K562 (cell line): Measurements from ENCODE around the gene RAB2B. TPM values are rescaled to one million over a fixed set of nuclear protein-coding genes. Genes with fewer than 3 reads are reported as not detected.

Experiments used
- ATAC-seq: fragments of 200-7000 bp; cut with Tn5 transposase; 3 replicates; pipeline ENCODE4 v1.9.1; 2020; ENCODE audit warnings: moderate library complexity
- BruUV-seq: library from RNA; stranded (reverse); fragments of 400-500 nt; replicated peaks from 2 replicates; lab custom pipeline; 2021; lab: Mats Ljungman, UMichigan
- CTCF ChIA-PET: fragments of 300-600 bp; formaldehyde crosslinking; extraction: SDS; loops from one replicate; lab custom pipeline; 2021; ENCODE audit warnings: low intra/inter-chr PET ratio; lab: Yijun Ruan, JAX
- POLR2A ChIA-PET: fragments of 300-600, 350-650 bp; sonication (Branson Sonifier 250); formaldehyde crosslinking; extraction: SDS; loops from one replicate; lab custom pipeline; 2021; ENCODE audit warnings: antibody characterized with exemption, inconsistent platforms; lab: Yijun Ruan, JAX
- DNase-seq, 4 experiments: peaks; one replicate each; pipeline versions ENCODE4 v3.0.0 to v3.0.0-alpha.2; 2011 to 2018; ENCODE audit warnings: low spot score in 3 of 4, mixed read lengths in 3 of 4; ENCODE audit errors: extremely low read depth in 1 of 4
- FAIRE-seq: peaks from 2 replicates; lab custom pipeline; 2011; peaks lifted over from hg19 to GRCh38; lab: Jason Lieb, UNC
- H2AFZ ChIP-seq: 2 replicates; pipeline ENCODE4 v1.6.0; 2011; ENCODE audit warnings: low read depth, low read length, control low read depth, inconsistent platforms
- H3K27ac ChIP-seq: fragments of 200-600 bp; 3 replicates; pipeline ENCODE4 v1.8.0; 2011; ENCODE audit warnings: low read depth, mild to moderate bottlenecking, control low read depth, inconsistent platforms, low read length, moderate library complexity, mixed read lengths; ENCODE audit errors: extremely low read depth
- H3K27me3 ChIP-seq, 2 experiments: fragments of 300-600 bp in 1 of 2; 2 replicates in 1 of 2; 3 replicates in 1 of 2; pipeline versions ENCODE4 v1.6.0 to v1.8.0; 2011; ENCODE audit warnings: inconsistent platforms in 2 of 2, low read length in 2 of 2, mild to moderate bottlenecking in 1 of 2, mixed read lengths in 1 of 2, moderate library complexity in 1 of 2; ENCODE audit not compliant: control insufficient read depth in 2 of 2, insufficient read depth in 2 of 2
- H3K36me3 ChIP-seq: fragments of 300-600 bp; 3 replicates; pipeline ENCODE4 v1.8.0; 2011; ENCODE audit warnings: mild to moderate bottlenecking, low read length, inconsistent platforms; ENCODE audit not compliant: control insufficient read depth, insufficient read depth
- H3K4me1 ChIP-seq, 2 experiments: fragments of 200-600 bp in 1 of 2; replicated peaks in 1 of 2; 2 replicates in 1 of 2; 3 replicates in 1 of 2; pipeline versions ENCODE4 v1.5.1 to v1.8.0; 2011; ENCODE audit warnings: inconsistent platforms in 2 of 2, low read length in 2 of 2, mild to moderate bottlenecking in 1 of 2, mixed read lengths in 1 of 2, moderate library complexity in 1 of 2; ENCODE audit not compliant: control insufficient read depth in 2 of 2, insufficient read depth in 2 of 2
- H3K4me2 ChIP-seq: 2 replicates; pipeline ENCODE4 v1.6.1; 2011; ENCODE audit warnings: low read length, control low read depth, inconsistent platforms, mixed read lengths; ENCODE audit not compliant: insufficient read depth
- H3K4me3 ChIP-seq: fragments of 200-600 bp; sonication (generic), shearing (Covaris generic); 2 replicates; pipeline ENCODE4 v1.5.1; 2016; ENCODE audit warnings: control low read depth, inconsistent platforms
- H3K79me2 ChIP-seq: fragments of 200-600 bp; 3 replicates; pipeline ENCODE4 v1.8.0; 2011; ENCODE audit warnings: low read length, inconsistent platforms; ENCODE audit not compliant: control insufficient read depth, insufficient read depth
- H3K9ac ChIP-seq, 2 experiments: 2 replicates each; pipeline versions ENCODE4 v1.6.0 to v1.6.1; 2011; ENCODE audit warnings: low read depth in 2 of 2, low read length in 2 of 2, control low read depth in 1 of 2, inconsistent platforms in 1 of 2, mild to moderate bottlenecking in 1 of 2, mixed read lengths in 1 of 2; ENCODE audit not compliant: insufficient read depth in 1 of 2
- H3K9me1 ChIP-seq: one replicate; pipeline ENCODE4 v1.6.0; 2011; ENCODE audit warnings: inconsistent platforms, mild to moderate bottlenecking, low read length, moderate library complexity; ENCODE audit not compliant: control insufficient read depth, insufficient read depth
- H3K9me3 ChIP-seq: replicated peaks from 2 replicates; pipeline ENCODE4 v1.5.1; 2011; ENCODE audit warnings: low read depth, low read length, inconsistent platforms; ENCODE audit not compliant: control insufficient read depth, insufficient read depth
- H4K20me1 ChIP-seq: replicated peaks from 2 replicates; pipeline ENCODE4 v1.6.1; 2011; ENCODE audit warnings: low read length, inconsistent platforms, mixed read lengths; ENCODE audit not compliant: control insufficient read depth, insufficient read depth
- FOXJ2 ChIP-seq: fragments of 200-800 bp; sonication (Bioruptor generic); IDR thresholded peaks from 2 replicates; pipeline ENCODE4 v1.6.1; 2016; ENCODE audit warnings: missing genetic modification characterization, missing compliant biosample characterization
- MTF1 ChIP-seq: fragments of 250-450 bp; sonication (Bioruptor Pico); IDR thresholded peaks from 2 replicates; pipeline ENCODE4 v1.9.0; 2021; ENCODE audit warnings: moderate library complexity, mild to moderate bottlenecking, inconsistent platforms, borderline replicate concordance
- SIRT6 ChIP-seq: IDR thresholded peaks from one replicate; pipeline ENCODE4 v1.6.1; 2012; ENCODE audit warnings: low read depth, mild to moderate bottlenecking, control low read depth, inconsistent platforms, low read length, moderate library complexity
- TFAP4 ChIP-seq: sonication (generic); formaldehyde crosslinking; IDR thresholded peaks from 2 replicates; pipeline ENCODE4 v1.8.0; 2022; ENCODE audit warnings: missing genetic modification reagents, mild to moderate bottlenecking, moderate library complexity, borderline replicate concordance
- ZNF445 ChIP-seq: fragments of 250-450 bp; sonication (Bioruptor Pico); IDR thresholded peaks from 2 replicates; pipeline ENCODE4 v1.4.0; 2020; ENCODE audit warnings: low read depth, mild to moderate bottlenecking, moderate library complexity
- ZNF780A ChIP-seq: fragments of 250-450 bp; sonication (Bioruptor Pico); IDR thresholded peaks from 2 replicates; pipeline ENCODE4 v1.5.0; 2021; ENCODE audit warnings: mild to moderate bottlenecking
- WGBS: fragments of 100-300 bp; shearing (Covaris generic); methylation state at CpG from one replicate; pipeline ENCODE4 v1.1.6; 2016; ENCODE audit warnings: low coverage, mixed read lengths; ENCODE audit not compliant: insufficient coverage; ENCODE audit errors: missing lambda C conversion rate; 5-methylcytosine and 5-hydroxymethylcytosine counted together
- in situ Hi-C: fragments of 300-500 bp; cut with MboI; formaldehyde crosslinking; loops from 4 replicates; pipeline ENCODE4 v1.15.0; 2018; ENCODE audit warnings: inconsistent platforms, mixed read lengths
- intact Hi-C: fragments of 100-400 bp; cut with micrococcal nuclease; formaldehyde crosslinking; loops from 2 replicates; pipeline ENCODE4 v1.14.2; 2022
- polyA plus RNA-seq, 8 experiments: library from polyadenylated mRNA; depleted of rRNA in 4 of 8; stranded (reverse) in 5 of 8; unstranded in 3 of 8; fragments of >200 nt; fragmentation: Nextera tagmentation in 2 of 8; fragmentation: Illumina TruSeq in 1 of 8; extraction: Ambion mirVana in 2 of 8; extraction: Trizol in 1 of 8; gene quantifications; 2 replicates each; pipeline versions ENCODE4 v1.2.1 to v1.2.3, GENCODE V29; 2011 to 2014; ENCODE audit warnings: inconsistent platforms in 1 of 8, missing spikeins in 1 of 8
- total RNA-seq, 7 experiments: library from RNA; depleted of rRNA in 6 of 7; stranded (reverse); fragments of >200 nt in 6 of 7; fragmentation: Illumina TruSeq in 2 of 7; extraction: Trizol in 2 of 7; gene quantifications; 2 replicates each; pipeline versions ENCODE4 v1.2.1 to v1.2.3, GENCODE V29; 2011 to 2021; ENCODE audit warnings: low replicate concordance in 1 of 7

The RAB2B gene
- total and polyA plus RNA-seq, 9 of the 15 experiments (the other 6 are each of a cell fraction or from before 2014, with no cell fraction given): 4.6 to 19.8 (median 9.8) TPM

- POLR2A ChIA-PET: interaction anchor here (2.9 kb wide), 1 partner anchor 11 kb away, joined by 13 read pairs; the partner anchor contains the start of gene CHD8
- BruUV-seq: no TSS peak
Measured at GRCh38 chr14:21467616-21468015, 9.1 kb downstream of the RAB2B start.

More at GRCh38 chr14:21467616-21468015, 9.1 kb downstream of the RAB2B start:
- Histone ChIP-seq H3K79me2 (no peaks in the 10 kb centered on the region), H3K36me3 (peaks cover 19% of the 10 kb centered on the region; the same call in 2 of the 3 replicates), H2AFZ (no peak overlapping the region), H3K9ac (no peak overlapping the region), H3K27me3 (no peaks in the 10 kb centered on the region), H3K9me3 (no peaks in the 10 kb centered on the region), H3K27ac (no peak overlapping the region), H4K20me1 (no peaks in the 10 kb centered on the region), H3K9me1 (no peaks in the 10 kb centered on the region), H3K4me3 (no peak overlapping the region), H3K4me1 (no peaks in the 10 kb centered on the region), H3K4me2 (no peak overlapping the region)
- intact Hi-C loops: no loop called here
- no peak for FAIRE-seq
- CTCF ChIA-PET: no interaction called here
- in situ Hi-C loops: no loop called here
- ATAC-seq: no peak
- 55% methylated on average over 1 of the region's 1 CpG for WGBS
- DNase-seq: no peak
- TF ChIP-seq FOXJ2 (tag) (no peak), ZNF780A (no peak), TFAP4 (CRISPR knock-in tag) (no peak), SIRT6 (no peak), MTF1 (CRISPR knock-in tag) (no peak), ZNF445 (CRISPR knock-in tag) (no peak)
